Uterus (tissue), 4 donors: ENCODE data around the gene ATP10D. TPM values are rescaled to one million over a fixed set of nuclear protein-coding genes. Genes with fewer than 3 reads are reported as not detected.
"Not testable (repeated sequence)": the region's sequence is repeated elsewhere in the genome, so short reads cannot be mapped to it uniquely, and the experiment has no call there.

ENCODE experiments used
- DNase-seq, 2 donors: peaks; one replicate each; pipeline ENCODE4 v3.0.0-alpha.2; 2019 to 2020
- H3K27ac ChIP-seq, 2 donors: fragments of 200-600 bp; sonication (generic); 1 replicate in 1 of 2; 2 replicates in 1 of 2; pipeline ENCODE4 v1.5.1; 2016 to 2018
- H3K27me3 ChIP-seq, 2 donors: fragments of 200-600 bp; sonication (generic); one replicate each; pipeline ENCODE4 v1.5.1; 2018 to 2019; ENCODE audit warnings: control low read depth in 1 of 2
- H3K36me3 ChIP-seq, 2 donors: fragments of 200-600 bp; sonication (generic); one replicate each; pipeline ENCODE4 v1.5.1; 2019; ENCODE audit warnings: control low read depth in 1 of 2
- H3K4me1 ChIP-seq, 2 donors: fragments of 200-600 bp; sonication (generic); one replicate each; pipeline ENCODE4 v1.5.1; 2018 to 2019; ENCODE audit warnings: control low read depth in 1 of 2
- H3K4me3 ChIP-seq, 2 donors: fragments of 200-600 bp; sonication (generic); 1 replicate in 1 of 2; 2 replicates in 1 of 2; pipeline ENCODE4 v1.5.1; 2018 to 2019; ENCODE audit warnings: mild to moderate bottlenecking in 1 of 2
- H3K9me3 ChIP-seq, 2 donors: fragments of 200-600 bp; sonication (generic); one replicate each; pipeline ENCODE4 v1.5.1; 2019; ENCODE audit warnings: control low read depth in 1 of 2
- CTCF ChIP-seq, 4 experiments: fragments of 200-600 bp in 2 of 4; fragments of 450-650 bp in 2 of 4; sonication (generic) in 2 of 4; IDR thresholded peaks; one replicate each; pipeline ENCODE4 v1.5.1; 2016 to 2019; ENCODE audit warnings: antibody characterized with exemption in 4 of 4, mild to moderate bottlenecking in 2 of 4, moderate library complexity in 1 of 4
- POLR2A ChIP-seq, 2 donors: fragments of 450-650 bp; IDR thresholded peaks; one replicate each; pipeline ENCODE4 v1.6.1; 2016; ENCODE audit warnings: antibody characterized with exemption in 2 of 2, mild to moderate bottlenecking in 1 of 2, moderate library complexity in 1 of 2
- intact Hi-C: fragments of 100-400 bp; cut with DNase I; formaldehyde crosslinking; loops from one replicate; pipeline ENCODE4 v1.15.1; 2023; ENCODE audit warnings: low total_unique reads
- total RNA-seq, 4 donors: library from RNA; depleted of rRNA in 3 of 4; stranded (reverse); fragments of >200 nt in 3 of 4; gene quantifications; one replicate each; pipeline versions ENCODE4 v1.1.0 to v1.2.4, GENCODE V29; 2014 to 2023
- donor health status: DM: yes; HTN: yes; CAD: no.

The ATP10D gene
- total RNA-seq, 4 donors from 2014 or later, result 17.4 to 52.6 (median 27.3) TPM

GRCh38 chr4:47538111-47538824 lies 53.2 kb downstream of the ATP10D start:
- Histone ChIP-seq H3K4me1 (no peaks in the 10 kb centered on the region), H3K36me3 (no peaks in the 10 kb centered on the region), H3K9me3 (no peaks in the 10 kb centered on the region), H3K4me3 (no peak overlapping the region), H3K27me3 (no peaks in the 10 kb centered on the region), H3K27ac (no peak overlapping the region)
- DNase-seq, result no peak
- intact Hi-C loops, result no loop called here
- TF ChIP-seq POLR2A (IDR thresholded peaks at IDR 0.05), result no peak
- no peak for TF ChIP-seq CTCF (IDR thresholded peaks at IDR 0.05)

- H3K27me3 ChIP-seq, result no peaks in the 10 kb centered on the region
- intact Hi-C loops, result no loop called here
- H3K4me1 ChIP-seq, result no peaks in the 10 kb centered on the region
- no peaks in the 10 kb centered on the region for H3K36me3 ChIP-seq
- H3K4me3 ChIP-seq, result no peak overlapping the region
- H3K9me3 ChIP-seq, result no peaks in the 10 kb centered on the region
- H3K27ac ChIP-seq, result no peak overlapping the region
- DNase-seq, result no peak
- TF ChIP-seq POLR2A (IDR thresholded peaks at IDR 0.05), result no peak
- no peak for TF ChIP-seq CTCF (IDR thresholded peaks at IDR 0.05)
These were observed 53.7 kb downstream of the ATP10D start for GRCh38 chr4:47538825-47539154.

GRCh38 chr4:47542640-47543039 lies 57.6 kb downstream of the ATP10D start:
- H3K4me1 ChIP-seq, DNase-seq, H3K27me3 ChIP-seq, H3K4me3 ChIP-seq, H3K36me3 ChIP-seq, H3K9me3 ChIP-seq, intact Hi-C loops, H3K27ac ChIP-seq: not testable (repeated sequence)

GRCh38 chr4:47543331-47543730 lies 58.3 kb downstream of the ATP10D start:
- DNase-seq, result no peak

GRCh38 chr4:47550357-47550756 lies 65.3 kb downstream of the ATP10D start:
- H3K27me3 ChIP-seq, H3K4me3 ChIP-seq, H3K36me3 ChIP-seq, H3K4me1 ChIP-seq, H3K27ac ChIP-seq, DNase-seq, H3K9me3 ChIP-seq, intact Hi-C loops: not testable (repeated sequence)

More at GRCh38 chr4:47543331-47543730, 58.3 kb downstream of the ATP10D start:
- Histone ChIP-seq H3K27me3 (no peaks in the 10 kb centered on the region), H3K9me3 (no peaks in the 10 kb centered on the region), H3K27ac (no peak overlapping the region), H3K36me3 (no peaks in the 10 kb centered on the region), H3K4me1 (no peaks in the 10 kb centered on the region), H3K4me3 (no peak overlapping the region)
- TF ChIP-seq CTCF (IDR thresholded peaks at IDR 0.05) (no peak), POLR2A (IDR thresholded peaks at IDR 0.05) (no peak)
- intact Hi-C loops, result no loop called here

GRCh38 chr4:47550899-47551548 lies 65.9 kb downstream of the ATP10D start:
- no peaks in the 10 kb centered on the region for H3K36me3 ChIP-seq
- no peak overlapping the region for H3K27ac ChIP-seq
- H3K27me3 ChIP-seq, result no peaks in the 10 kb centered on the region
- H3K9me3 ChIP-seq, result no peaks in the 10 kb centered on the region
- H3K4me1 ChIP-seq, result no peaks in the 10 kb centered on the region
- DNase-seq, result no peak
- H3K4me3 ChIP-seq, result no peak overlapping the region
- TF ChIP-seq POLR2A (IDR thresholded peaks at IDR 0.05) (no peak), CTCF (IDR thresholded peaks at IDR 0.05) (no peak)
- intact Hi-C loops, result no loop called here
